BLaER1 (cell line): Measurements from ENCODE around the gene PHKG1.
"Not testable (repeated sequence)": the region's sequence is repeated elsewhere in the genome, so short reads cannot be mapped to it uniquely, and the experiment has no call there.

ENCODE experiments used
- H3K27ac ChIP-seq: shearing (Covaris generic); formaldehyde crosslinking; 2 replicates; pipeline ENCODE4 v1.8.1; 2022
- H3K27me3 ChIP-seq: shearing (Covaris generic); formaldehyde crosslinking; 2 replicates; pipeline ENCODE4 v1.8.1; 2022
- H3K36me3 ChIP-seq: shearing (Covaris generic); formaldehyde crosslinking; 2 replicates; pipeline ENCODE4 v1.8.1; 2022
- H3K4me1 ChIP-seq: shearing (Covaris generic); formaldehyde crosslinking; 2 replicates; pipeline ENCODE4 v1.8.1; 2022
- H3K4me2 ChIP-seq: shearing (Covaris generic); formaldehyde crosslinking; 2 replicates; pipeline ENCODE4 v1.8.1; 2022
- H3K4me3 ChIP-seq: shearing (Covaris generic); formaldehyde crosslinking; 2 replicates; pipeline ENCODE4 v1.8.1; 2022
- H3K9ac ChIP-seq: shearing (Covaris generic); formaldehyde crosslinking; 2 replicates; pipeline ENCODE4 v1.8.1; 2022
- H3K9me3 ChIP-seq: shearing (Covaris generic); formaldehyde crosslinking; 2 replicates; pipeline ENCODE4 v1.8.1; 2022
- H4K20me1 ChIP-seq: shearing (Covaris generic); formaldehyde crosslinking; 2 replicates; pipeline ENCODE4 v1.8.1; 2022
- Cebpa-rat ChIP-seq: shearing (Covaris generic); IDR thresholded peaks from 2 replicates; pipeline ENCODE4 v1.8.1; 2022

PHKG1 gene

GRCh38 chr7:56046721-56047445 lies 45.9 kb downstream of the PHKG1 start:
- H3K27ac ChIP-seq: no peak overlapping the region
- no peak overlapping the region for H3K9ac ChIP-seq
- H4K20me1 ChIP-seq: peaks cover 2% of the 10 kb centered on the region; the same call in 1 of the 2 replicates
- no peaks in the 10 kb centered on the region for H3K27me3 ChIP-seq
- no peak overlapping the region for H3K4me3 ChIP-seq
- no peak for TF ChIP-seq Cebpa-rat
- no peaks in the 10 kb centered on the region for H3K9me3 ChIP-seq
- H3K4me1 ChIP-seq: peaks cover 17% of the 10 kb centered on the region
- H3K4me2 ChIP-seq: no peak overlapping the region
- peaks cover 27% of the 10 kb centered on the region for H3K36me3 ChIP-seq

- Histone ChIP-seq H3K36me3 (peaks cover 37% of the 10 kb centered on the region), H3K4me1 (peaks cover 17% of the 10 kb centered on the region)
- H3K27ac ChIP-seq, H3K27me3 ChIP-seq, H4K20me1 ChIP-seq, H3K4me2 ChIP-seq, H3K4me3 ChIP-seq, H3K9me3 ChIP-seq, H3K9ac ChIP-seq: not testable (repeated sequence)
Measured at GRCh38 chr7:56045758-56046157, 47.0 kb downstream of the PHKG1 start.

GRCh38 chr7:56040730-56041129 lies 52.0 kb downstream of the PHKG1 start:
- H3K4me2 ChIP-seq: no peak overlapping the region
- no peaks in the 10 kb centered on the region for H3K9me3 ChIP-seq
- no peaks in the 10 kb centered on the region for H3K4me1 ChIP-seq
- H3K9ac ChIP-seq: no peak overlapping the region
- TF ChIP-seq Cebpa-rat: no peak
- H3K27ac ChIP-seq: no peak overlapping the region
- no peaks in the 10 kb centered on the region for H4K20me1 ChIP-seq
- H3K4me3 ChIP-seq: no peak overlapping the region
- no peaks in the 10 kb centered on the region for H3K27me3 ChIP-seq
- H3K36me3 ChIP-seq: peaks cover 39% of the 10 kb centered on the region

- Histone ChIP-seq H3K27me3 (no peaks in the 10 kb centered on the region), H3K27ac (peak overlapping the region; percentile 76), H3K9me3 (no peaks in the 10 kb centered on the region), H4K20me1 (no peaks in the 10 kb centered on the region), H3K9ac (peak overlapping the region; percentile 78), H3K36me3 (peaks cover 41% of the 10 kb centered on the region), H3K4me2 (peak overlapping the region; percentile 88), H3K4me3 (peak overlapping the region; percentile 69), H3K4me1 (peaks cover 24% of the 10 kb centered on the region)
- TF ChIP-seq Cebpa-rat: peak; percentile 75; the same call in 1 of the 2 replicates
Measured at GRCh38 chr7:56033671-56034432, 58.9 kb downstream of the PHKG1 start.

GRCh38 chr7:56032578-56032977 lies 60.2 kb downstream of the PHKG1 start:
- not testable (repeated sequence) for H4K20me1 ChIP-seq, H3K27me3 ChIP-seq, H3K27ac ChIP-seq, H3K4me2 ChIP-seq, H3K4me3 ChIP-seq, H3K9ac ChIP-seq, H3K9me3 ChIP-seq
- Histone ChIP-seq H3K4me1 (peaks cover 24% of the 10 kb centered on the region), H3K36me3 (peaks cover 49% of the 10 kb centered on the region)

- not testable (repeated sequence) for H3K27ac ChIP-seq, H3K9ac ChIP-seq, H3K9me3 ChIP-seq, H3K4me3 ChIP-seq, H3K27me3 ChIP-seq, H4K20me1 ChIP-seq, H3K4me2 ChIP-seq
- Histone ChIP-seq H3K36me3 (peaks cover 59% of the 10 kb centered on the region), H3K4me1 (peaks cover 24% of the 10 kb centered on the region)
Measured at GRCh38 chr7:56031556-56031955, 61.2 kb downstream of the PHKG1 start.

- H3K9ac ChIP-seq: no peak overlapping the region
- peaks cover 71% of the 10 kb centered on the region for H3K36me3 ChIP-seq
- TF ChIP-seq Cebpa-rat: no peak
- H3K4me3 ChIP-seq: no peak overlapping the region
- no peak overlapping the region for H3K27ac ChIP-seq
- H3K4me2 ChIP-seq: no peak overlapping the region
- H3K9me3 ChIP-seq: no peaks in the 10 kb centered on the region
- no peaks in the 10 kb centered on the region for H4K20me1 ChIP-seq
- peaks cover 24% of the 10 kb centered on the region for H3K4me1 ChIP-seq
- no peaks in the 10 kb centered on the region for H3K27me3 ChIP-seq
Measured at GRCh38 chr7:56030340-56030739, 62.4 kb downstream of the PHKG1 start.
